ENCODE measurements around the gene LIME1.

LIME1 gene

DNA sequence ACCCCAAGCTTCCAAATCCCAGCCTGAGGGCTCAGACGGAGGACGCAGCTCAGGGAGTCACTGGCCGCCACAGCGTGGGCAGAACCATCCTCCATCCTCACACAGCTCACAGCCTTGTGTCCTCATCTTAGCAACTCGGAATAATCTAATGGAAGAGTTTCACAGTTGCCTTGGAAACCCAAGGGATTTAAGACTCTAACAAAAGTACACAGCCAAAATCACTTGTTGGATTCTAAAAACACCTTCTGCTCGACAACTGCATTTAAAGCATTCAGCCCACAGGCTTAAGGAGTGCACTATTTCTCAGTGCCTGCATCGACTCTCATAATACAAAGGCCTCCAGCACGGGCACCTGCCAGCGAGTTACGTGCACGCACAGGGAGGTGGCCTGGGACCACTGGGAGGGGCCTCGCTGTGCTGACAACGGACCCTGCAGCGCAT is 49.2 kb downstream of the LIME1 start:
- H3K9me3 ChIP-seq (ENCODE audit: control insufficient read depth in 1 of 2, low read length in 2 of 2): no peaks in the 10 kb centered on the region
- no peaks in the 10 kb centered on the region for H3K27me3 ChIP-seq (ENCODE audit: low read depth, low read length)
- no peak overlapping the region for H3K27ac ChIP-seq (ENCODE audit: low read length)
- no peak overlapping the region for H3K4me3 ChIP-seq (ENCODE audit: low read depth in 1 of 2, low read length in 2 of 2)
- peaks cover 0 to 2% of the 10 kb centered on the region in 2 donors for H3K4me1 ChIP-seq (ENCODE audit: control insufficient read depth in 1 of 2, insufficient read depth in 2 of 2, low read length in 2 of 2)
- peaks cover 0 to 9% of the 10 kb centered on the region in 2 donors for H3K36me3 ChIP-seq (ENCODE audit: control insufficient read depth in 1 of 2, insufficient read depth in 2 of 2, low read length in 2 of 2)

GRCh38 chr20:63787302-63787701 is 50.8 kb downstream of the LIME1 start:
- peaks cover 0 to 9% of the 10 kb centered on the region in 2 donors for H3K36me3 ChIP-seq (ENCODE audit: control insufficient read depth in 1 of 2, insufficient read depth in 2 of 2, low read length in 2 of 2)
- no peaks in the 10 kb centered on the region for H3K27me3 ChIP-seq (ENCODE audit: low read depth, low read length)
- H3K27ac ChIP-seq (ENCODE audit: low read length): no peak overlapping the region
- H3K4me3 ChIP-seq (ENCODE audit: low read depth in 1 of 2, low read length in 2 of 2): no peak overlapping the region
- no peaks in the 10 kb centered on the region for H3K9me3 ChIP-seq (ENCODE audit: control insufficient read depth in 1 of 2, low read length in 2 of 2)
- peaks cover 0 to 2% of the 10 kb centered on the region in 2 donors for H3K4me1 ChIP-seq (ENCODE audit: control insufficient read depth in 1 of 2, insufficient read depth in 2 of 2, low read length in 2 of 2)

DNA sequence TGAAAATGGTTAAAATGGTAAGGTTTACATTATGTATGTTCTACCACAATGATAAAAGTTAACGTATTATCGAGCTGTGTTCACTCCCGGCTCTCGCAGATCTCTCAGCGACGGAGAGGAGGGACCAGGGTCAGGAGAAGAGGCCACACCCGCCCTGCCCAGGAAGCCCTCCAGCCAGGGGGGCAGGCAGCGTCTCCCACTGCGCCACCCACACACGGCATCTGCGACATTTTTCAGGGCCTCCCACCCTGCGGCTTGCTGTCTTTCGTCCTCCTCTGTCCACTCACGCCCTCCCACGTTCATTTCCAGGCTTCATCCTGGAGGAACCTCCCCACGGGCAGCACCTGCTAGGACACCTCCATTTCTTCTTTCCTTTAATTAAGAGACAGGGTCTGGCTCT is 51.3 kb downstream of the LIME1 start:
- H3K36me3 ChIP-seq (ENCODE audit: control insufficient read depth in 1 of 2, insufficient read depth in 2 of 2, low read length in 2 of 2): peaks cover 0 to 9% of the 10 kb centered on the region in 2 donors
- H3K4me3 ChIP-seq (ENCODE audit: low read depth in 1 of 2, low read length in 2 of 2): no peak overlapping the region
- no peaks in the 10 kb centered on the region for H3K4me1 ChIP-seq (ENCODE audit: control insufficient read depth in 1 of 2, insufficient read depth in 2 of 2, low read length in 2 of 2)
- H3K27me3 ChIP-seq (ENCODE audit: low read depth, low read length): no peaks in the 10 kb centered on the region
- H3K27ac ChIP-seq (ENCODE audit: low read length): no peak overlapping the region
- no peaks in the 10 kb centered on the region for H3K9me3 ChIP-seq (ENCODE audit: control insufficient read depth in 1 of 2, low read length in 2 of 2)
